ENCODE data around the gene EIF4A2.
A peak's percentile ranks its signal among the peaks of the same experiment; 100 is the strongest.
"Not testable (repeated sequence)": the region's sequence is repeated elsewhere in the genome, so short reads cannot be mapped to it uniquely, and the experiment has no call there.

Gene EIF4A2

DNA sequence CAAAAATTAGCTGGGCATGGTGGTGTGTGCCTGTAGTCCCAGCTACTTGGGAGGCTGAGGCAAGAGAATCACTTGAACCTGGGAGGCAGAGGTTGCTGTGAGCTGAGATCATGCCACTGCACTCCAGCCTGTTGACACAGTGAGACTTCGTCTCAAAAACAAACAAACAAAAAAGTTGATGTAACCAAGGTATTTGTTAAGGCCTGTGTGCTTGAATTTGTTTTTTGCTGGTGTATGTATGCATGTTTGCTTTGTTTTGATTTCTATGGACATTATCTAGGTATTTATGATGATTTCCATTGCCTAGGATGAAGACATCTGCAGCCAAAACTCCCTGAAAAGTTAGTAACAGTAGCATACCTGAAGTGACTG is 39.0 kb downstream of the EIF4A2 start:
- DNase-seq: not testable (repeated sequence)

DNA sequence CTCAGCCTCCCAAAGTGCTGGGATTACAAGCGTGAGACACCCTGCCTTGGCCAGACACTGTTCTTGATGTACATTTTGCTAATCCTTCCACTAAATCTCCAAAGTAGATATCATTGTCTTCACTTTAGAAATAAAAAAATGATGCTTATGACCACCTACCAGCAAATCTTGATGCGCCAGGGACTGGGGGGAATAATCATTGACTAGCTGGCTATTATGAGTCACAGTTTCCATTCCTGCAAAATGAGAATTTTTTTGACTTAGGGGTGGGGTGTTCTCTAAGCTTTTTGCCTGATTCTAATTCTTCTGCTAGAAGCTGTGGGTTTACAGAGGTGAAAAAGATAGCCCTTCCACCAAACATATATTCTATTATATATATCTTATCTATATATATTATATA is 40.0 kb downstream of the EIF4A2 start:
- no peak for DNase-seq

DNA sequence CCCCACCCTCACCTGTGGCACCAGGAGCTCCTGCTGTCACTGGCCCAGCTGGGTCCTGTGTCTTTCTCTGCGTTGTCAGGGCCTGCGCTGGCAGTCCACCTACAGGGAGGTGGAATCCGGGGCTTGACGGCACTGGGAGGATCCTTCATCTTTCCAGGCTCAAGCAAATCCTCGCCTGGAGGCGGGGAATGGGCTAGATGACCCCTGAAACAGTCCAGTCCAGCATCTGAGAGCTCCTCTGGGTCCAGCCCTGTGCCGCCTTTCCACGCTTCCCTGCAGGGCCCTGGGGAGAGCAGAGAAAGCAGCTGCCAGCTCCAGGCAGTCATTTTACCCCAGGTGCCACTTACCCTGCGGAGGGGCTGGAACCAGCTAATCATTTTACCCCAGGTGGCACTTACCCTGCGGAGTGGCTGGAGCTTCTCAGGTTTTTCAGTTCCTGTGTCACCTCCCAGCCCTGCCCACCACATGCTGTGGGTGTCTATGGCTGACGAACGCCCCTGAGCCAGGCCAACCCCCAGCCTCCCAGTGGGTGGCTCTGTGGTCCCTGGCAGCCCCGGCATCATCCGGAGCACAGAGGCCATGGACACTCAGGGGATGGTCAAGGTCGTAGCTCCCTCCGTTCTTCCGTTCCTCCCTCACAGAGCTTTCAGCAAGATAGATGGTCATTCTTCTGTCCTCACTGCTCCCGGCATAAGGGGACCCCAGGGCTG is 41.2 kb downstream of the EIF4A2 start:
- DNase-seq: peak; percentile 30

DNA sequence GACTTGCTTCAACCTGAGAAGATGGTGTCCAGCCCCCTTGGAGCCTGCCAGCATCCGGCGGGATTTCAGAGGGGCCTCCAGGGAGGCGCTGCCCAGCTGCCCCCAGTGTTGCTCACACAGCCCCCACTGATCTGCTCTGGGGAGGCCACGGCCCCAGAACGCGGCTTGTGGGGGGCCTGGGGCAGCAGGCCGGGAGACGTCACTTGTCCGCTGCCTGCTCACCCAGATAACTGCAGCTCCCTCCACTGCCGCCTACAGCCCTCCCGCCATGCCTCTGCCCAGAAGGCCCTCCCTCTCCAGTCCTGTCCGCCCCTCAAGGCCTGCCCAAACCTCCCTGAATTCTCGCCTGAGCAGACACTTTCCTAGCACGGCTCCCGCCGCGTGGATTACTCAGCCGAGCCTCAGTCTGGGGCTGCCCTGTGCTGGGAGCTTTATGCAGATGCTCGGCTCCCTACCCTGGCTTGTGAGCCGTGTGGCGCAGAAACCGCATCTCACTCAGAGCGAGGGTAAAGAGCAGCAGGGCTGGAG is 42.0 kb downstream of the EIF4A2 start:
- DNase-seq: no peak

DNA sequence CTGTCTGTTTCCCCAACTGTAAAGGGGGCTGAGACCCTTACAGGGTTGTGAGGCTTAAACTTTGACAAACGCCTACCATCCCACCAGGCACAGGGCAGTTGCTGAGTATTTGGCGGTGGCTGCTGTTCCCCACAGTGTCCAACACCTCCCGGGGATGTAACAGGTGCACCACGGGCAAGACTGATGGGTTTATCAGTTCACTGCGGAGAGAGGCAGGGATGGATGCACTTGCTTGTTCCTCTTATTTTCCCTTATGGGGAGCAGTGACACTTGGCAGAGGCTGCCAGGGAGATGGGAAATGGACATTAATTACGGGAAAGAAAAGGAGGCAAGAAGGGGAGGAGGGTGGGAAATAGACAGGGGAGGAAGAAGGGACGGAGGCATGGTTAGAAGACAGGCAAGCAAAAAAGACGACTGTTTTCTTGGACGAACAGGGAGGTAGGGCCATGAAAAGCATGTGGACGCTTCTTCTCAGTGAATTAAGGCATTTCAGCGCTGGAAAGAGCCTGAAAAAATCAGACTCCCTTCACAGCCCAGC is 42.6 kb downstream of the EIF4A2 start:
- no peak for DNase-seq

DNA sequence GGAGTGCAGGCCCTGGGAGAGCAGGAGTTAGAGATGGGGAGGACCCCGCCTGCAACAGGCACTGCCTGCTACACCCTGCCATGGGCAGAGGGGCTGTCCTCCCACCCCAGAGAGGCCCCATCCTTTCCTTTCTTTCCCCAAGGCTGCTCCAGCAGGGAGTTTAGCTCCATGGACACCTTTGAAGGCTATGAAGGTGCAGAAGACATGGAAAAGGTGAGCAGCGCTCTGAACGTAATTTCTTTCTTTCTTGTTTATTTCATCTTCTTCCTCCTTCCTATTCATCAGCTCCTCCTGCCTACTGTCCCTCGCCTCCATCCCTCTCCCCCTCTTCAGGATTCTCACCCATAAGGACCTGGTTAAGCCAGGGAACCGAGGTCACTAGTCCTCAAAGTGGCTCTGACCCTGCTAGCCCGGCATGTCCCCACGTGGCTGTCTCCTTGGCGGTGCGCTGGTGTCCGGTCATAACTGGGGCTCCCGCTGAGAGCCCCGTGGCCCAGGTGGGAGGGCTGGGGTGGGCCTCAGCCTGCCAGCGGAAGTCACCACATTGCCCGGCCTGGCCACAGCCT is 43.1 kb downstream of the EIF4A2 start:
- DNase-seq: no peak

DNA sequence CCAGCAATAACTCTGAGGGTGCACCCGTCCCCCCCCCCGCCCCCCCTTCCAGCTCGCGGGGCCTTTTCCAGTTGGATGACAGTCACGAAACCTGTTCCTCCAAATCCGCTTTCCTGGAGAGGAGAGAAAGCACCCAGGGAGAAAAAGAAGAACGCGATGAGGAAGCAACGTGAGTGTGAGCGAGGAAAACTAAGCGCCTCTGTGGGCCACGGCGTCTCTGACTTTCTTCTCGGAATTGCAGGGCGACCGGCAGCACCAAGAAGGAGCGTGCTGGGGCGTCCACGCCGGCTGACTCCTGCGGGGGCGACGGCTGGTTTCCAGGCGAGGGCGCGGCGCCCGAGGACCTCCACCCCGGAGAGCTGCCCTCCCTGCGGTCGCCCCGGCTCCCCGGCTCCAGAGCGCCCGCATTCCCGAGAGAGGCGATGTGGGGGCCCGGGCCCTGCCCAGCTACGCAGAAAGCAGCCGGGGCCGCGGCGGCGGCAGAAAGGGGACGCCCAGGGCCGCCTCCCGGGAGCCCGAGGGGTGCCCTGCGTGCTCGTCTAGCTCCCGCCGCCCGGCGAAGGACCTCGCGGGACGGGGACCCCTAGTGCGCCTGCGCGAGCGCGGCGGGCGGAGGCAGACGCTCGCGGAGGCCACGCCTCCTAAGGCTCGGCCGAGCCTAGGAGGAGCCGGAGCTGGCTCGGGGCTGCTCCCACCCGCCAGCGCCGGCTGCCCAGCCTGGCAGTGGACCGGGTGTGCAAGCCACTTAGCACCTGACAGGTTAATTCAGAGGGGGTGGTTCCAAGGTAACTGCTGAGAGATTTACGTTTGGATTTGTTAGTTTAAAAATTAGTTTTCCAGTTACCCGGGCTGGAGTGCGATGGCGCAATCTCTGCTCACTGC is 43.8 kb downstream of the EIF4A2 start:
- DNase-seq: peak; percentile 75

DNA sequence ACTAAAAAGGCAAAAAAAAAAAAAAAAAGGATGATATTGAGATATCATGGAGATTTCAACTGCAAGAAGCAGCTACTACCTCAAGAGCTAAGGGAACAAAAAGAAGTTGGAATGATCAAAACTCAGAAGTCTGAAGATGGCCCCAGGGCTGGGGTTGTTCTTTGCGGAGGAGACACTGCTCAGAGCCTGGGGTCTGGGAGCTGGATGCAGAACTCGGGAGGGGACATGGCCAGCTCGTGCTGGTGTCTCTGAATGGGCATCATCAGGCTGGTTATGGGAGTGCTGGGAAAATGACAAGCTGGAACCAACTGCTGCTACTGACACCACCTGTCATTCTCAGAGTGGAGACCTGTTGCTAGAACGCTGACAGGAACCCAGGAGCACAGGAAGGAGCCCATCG is 45.0 kb downstream of the EIF4A2 start:
- no peak for DNase-seq

DNA sequence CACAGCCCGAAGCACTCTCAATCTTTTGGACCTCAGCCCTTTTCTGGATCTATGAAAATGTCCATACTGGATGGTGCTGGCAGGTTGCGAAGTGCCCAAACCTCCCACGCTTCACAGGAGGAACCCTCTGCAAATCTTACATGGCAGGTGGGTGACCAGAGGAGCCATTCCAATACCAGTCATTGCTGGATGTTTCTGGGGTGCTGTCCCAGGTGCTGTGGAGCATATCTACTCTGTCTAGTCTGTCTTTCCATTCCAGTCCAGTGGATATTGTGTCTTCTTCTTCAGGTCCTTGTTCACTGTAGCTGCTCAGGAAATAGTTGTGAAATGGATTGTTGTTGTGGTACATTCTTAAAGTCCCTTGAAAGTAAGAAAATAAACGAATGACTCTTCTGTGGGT is 48.4 kb downstream of the EIF4A2 start:
- no peak for DNase-seq

DNA sequence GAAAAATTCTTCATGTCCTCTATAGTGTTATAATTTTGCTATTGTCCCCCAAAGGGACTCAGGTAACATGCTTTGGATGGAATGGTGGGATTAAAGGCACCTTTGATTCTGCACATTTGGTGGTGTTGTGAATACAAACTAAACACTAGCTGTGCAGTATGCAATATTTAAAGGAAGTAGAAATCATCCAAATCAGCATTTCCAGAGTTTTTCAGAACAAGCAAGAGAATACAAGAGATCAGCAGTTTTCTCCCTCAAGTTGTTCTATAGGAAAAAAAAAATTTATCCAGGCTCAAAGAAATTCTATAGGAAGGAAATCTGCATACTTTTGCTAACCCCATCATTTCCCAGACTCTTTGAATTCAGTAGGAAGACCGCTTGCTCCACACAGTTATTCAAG is 48.9 kb downstream of the EIF4A2 start:
- DNase-seq: no peak
